ENCODE data around the gene TAB2. TPM values are rescaled to one million over a fixed set of nuclear protein-coding genes. Genes with fewer than 3 reads are reported as not detected.

Gene TAB2
- total RNA-seq, 1 experiment from 2014 or later: 43.6 TPM

DNA sequence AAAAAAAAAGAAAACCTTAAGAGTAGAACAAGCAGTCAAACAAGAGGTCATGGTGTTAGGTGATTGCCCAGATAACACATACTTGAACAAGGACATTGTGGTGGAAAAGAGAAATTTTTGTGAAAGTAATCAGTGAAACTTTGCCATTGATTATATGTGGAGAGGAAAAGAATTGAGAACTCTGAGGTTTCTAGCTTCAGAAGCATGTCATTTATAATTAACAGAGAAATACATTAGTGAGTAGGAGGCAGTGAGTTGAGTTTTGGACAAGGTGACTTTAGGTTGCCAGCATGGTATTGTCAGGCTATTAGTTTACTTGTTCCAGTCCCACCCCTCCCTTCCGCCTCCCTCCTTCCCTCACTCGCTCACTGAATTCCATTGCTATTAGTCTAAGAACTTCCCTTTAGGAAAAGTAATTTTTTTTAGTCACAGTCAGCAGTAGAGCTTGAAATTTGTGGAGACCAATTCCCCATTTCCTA, 17.2 kb downstream of the TAB2 start:
- DNase-seq: no peak
- no peak for TF ChIP-seq CTCF (IDR thresholded peaks at IDR 0.05; ENCODE audit: insufficient read depth in 1 of 2, low read depth in 1 of 2, low read length in 1 of 2, severe bottlenecking in 1 of 2, unreplicated experiment in 1 of 2)
- H3K27me3 Mint-ChIP-seq (ENCODE audit: insufficient read depth, unreplicated experiment): no peaks in the 10 kb centered on the region
- CTCF ChIA-PET: no interaction called here
- intact Hi-C loops (cut with micrococcal nuclease; ENCODE audit: unreplicated experiment): no loop called here
- H3K36me3 ChIP-seq (ENCODE audit: control insufficient read depth, insufficient read depth, low read length): no peaks in the 10 kb centered on the region
- no peaks in the 10 kb centered on the region for H3K36me3 Mint-ChIP-seq (ENCODE audit: insufficient read depth, unreplicated experiment)
- BruUV-seq (replicated peaks): no TSS peak
- no peak overlapping the region for H3K27ac Mint-ChIP-seq (ENCODE audit: unreplicated experiment)
- no peak overlapping the region for H3K4me3 ChIP-seq (ENCODE audit: low read depth, low read length)
- H3K27me3 ChIP-seq (replicated peaks; ENCODE audit: control insufficient read depth, insufficient read depth, low read length): no peaks in the 10 kb centered on the region
- POLR2A ChIA-PET: no interaction called here
- H3K4me1 ChIP-seq: peaks cover 27% of the 10 kb centered on the region
- H3K4me3 Mint-ChIP-seq (ENCODE audit: unreplicated experiment): no peak overlapping the region
- no peaks in the 10 kb centered on the region for H3K9me3 Mint-ChIP-seq (ENCODE audit: unreplicated experiment)
- peaks cover 31% of the 10 kb centered on the region for H3K4me1 Mint-ChIP-seq (ENCODE audit: low read depth, unreplicated experiment)
- no peaks in the 10 kb centered on the region for H3K9me3 ChIP-seq

GRCh38 chr6:149335924-149336608, 18.6 kb downstream of the TAB2 start:
- no peaks in the 10 kb centered on the region for H3K36me3 Mint-ChIP-seq (ENCODE audit: insufficient read depth, unreplicated experiment)
- H3K27me3 Mint-ChIP-seq (ENCODE audit: insufficient read depth, unreplicated experiment): no peaks in the 10 kb centered on the region
- CTCF ChIA-PET: no interaction called here
- no peak for TF ChIP-seq CTCF (IDR thresholded peaks at IDR 0.05; ENCODE audit: insufficient read depth in 1 of 2, low read depth in 1 of 2, low read length in 1 of 2, severe bottlenecking in 1 of 2, unreplicated experiment in 1 of 2)
- Histone ChIP-seq H3K4me1 (peaks cover 27% of the 10 kb centered on the region), H3K9me3 (no peaks in the 10 kb centered on the region), H3K27me3 (replicated peaks; ENCODE audit: control insufficient read depth, insufficient read depth, low read length) (no peaks in the 10 kb centered on the region), H3K4me3 (ENCODE audit: low read depth, low read length) (no peak overlapping the region), H3K36me3 (ENCODE audit: control insufficient read depth, insufficient read depth, low read length) (no peaks in the 10 kb centered on the region)
- H3K4me3 Mint-ChIP-seq (ENCODE audit: unreplicated experiment): no peak overlapping the region
- H3K27ac Mint-ChIP-seq (ENCODE audit: unreplicated experiment): no peak overlapping the region
- POLR2A ChIA-PET: no interaction called here
- intact Hi-C loops (cut with micrococcal nuclease; ENCODE audit: unreplicated experiment): no loop called here
- no peaks in the 10 kb centered on the region for H3K9me3 Mint-ChIP-seq (ENCODE audit: unreplicated experiment)
- peaks cover 31% of the 10 kb centered on the region for H3K4me1 Mint-ChIP-seq (ENCODE audit: low read depth, unreplicated experiment)
- BruUV-seq (replicated peaks): no TSS peak
- no peak for DNase-seq

- Mint-ChIP-seq H3K27ac (ENCODE audit: unreplicated experiment) (no peak overlapping the region), H3K36me3 (ENCODE audit: insufficient read depth, unreplicated experiment) (no peaks in the 10 kb centered on the region), H3K4me3 (ENCODE audit: unreplicated experiment) (no peak overlapping the region), H3K27me3 (ENCODE audit: insufficient read depth, unreplicated experiment) (no peaks in the 10 kb centered on the region), H3K4me1 (ENCODE audit: low read depth, unreplicated experiment) (peaks cover 28% of the 10 kb centered on the region), H3K9me3 (ENCODE audit: unreplicated experiment) (no peaks in the 10 kb centered on the region)
- POLR2A ChIA-PET: no interaction called here
- Histone ChIP-seq H3K27me3 (replicated peaks; ENCODE audit: control insufficient read depth, insufficient read depth, low read length) (no peaks in the 10 kb centered on the region), H3K4me1 (peaks cover 27% of the 10 kb centered on the region), H3K9me3 (no peaks in the 10 kb centered on the region), H3K36me3 (ENCODE audit: control insufficient read depth, insufficient read depth, low read length) (no peaks in the 10 kb centered on the region), H3K4me3 (ENCODE audit: low read depth, low read length) (no peak overlapping the region)
- CTCF ChIA-PET: no interaction called here
- peak in 1 of 2 experiments; percentile 8 for DNase-seq
- intact Hi-C loops (cut with micrococcal nuclease; ENCODE audit: unreplicated experiment): no loop called here
- BruUV-seq (replicated peaks): no TSS peak
- TF ChIP-seq CTCF (IDR thresholded peaks at IDR 0.05; ENCODE audit: insufficient read depth in 1 of 2, low read depth in 1 of 2, low read length in 1 of 2, severe bottlenecking in 1 of 2, unreplicated experiment in 1 of 2): no peak
Measured at GRCh38 chr6:149336609-149336928, 19.1 kb downstream of the TAB2 start.

Measured in Caco-2 (cell line).